NCI-H1436 (cell line): Measurements from ENCODE around the gene MUC6.
"Not testable (repeated sequence)": the region's sequence is repeated elsewhere in the genome, so short reads cannot be mapped to it uniquely, and the experiment has no call there.

ENCODE experiments used
- DNase-seq: peaks from one replicate; lab custom pipeline; 2025; lab: John Stamatoyannopoulos, UW

The MUC6 gene

DNA sequence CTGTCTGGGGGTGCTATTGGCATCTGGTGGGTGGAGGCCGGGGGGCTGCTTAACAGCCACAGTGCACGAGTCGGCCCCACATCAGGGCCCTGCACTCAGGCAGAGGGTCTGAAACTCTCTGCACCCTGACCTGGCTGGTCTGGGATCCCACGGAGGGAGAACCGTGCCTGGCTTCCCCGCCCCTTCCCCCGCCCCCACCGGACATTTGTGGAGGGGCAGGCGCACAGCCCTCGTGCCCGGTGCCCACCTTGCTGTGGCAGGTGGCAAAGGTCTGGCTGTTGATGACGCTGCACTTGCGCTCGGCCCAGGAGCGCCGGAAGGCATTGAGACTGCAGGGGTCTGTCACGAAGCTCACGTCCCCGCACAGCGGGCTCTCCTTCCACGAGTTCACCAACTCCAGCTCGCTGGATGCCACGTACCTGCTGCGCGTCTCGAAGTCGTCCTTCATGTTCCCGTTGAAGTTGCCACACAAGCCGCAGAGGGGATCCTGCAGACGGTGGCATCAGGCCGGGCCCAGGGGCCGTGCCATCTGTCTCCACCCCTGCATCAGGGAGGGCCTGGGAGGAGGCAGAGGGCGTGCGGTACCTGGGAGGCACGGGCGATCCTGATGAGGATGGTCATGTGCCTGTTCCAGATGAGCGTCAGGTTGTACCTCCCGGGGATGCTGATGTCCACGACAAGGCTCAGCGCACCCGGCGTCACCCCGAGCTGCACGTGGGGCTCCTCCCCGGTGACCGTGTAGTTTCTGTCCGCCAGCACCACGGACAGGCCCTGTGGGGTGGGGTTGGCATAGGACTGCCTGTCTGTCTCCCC is 11.7 kb downstream of the MUC6 start:
- no peak for DNase-seq

- no peak for DNase-seq
Measured at GRCh38 chr11:1023811-1024596, 12.5 kb downstream of the MUC6 start.

GRCh38 chr11:1022908-1023810 is 13.4 kb downstream of the MUC6 start:
- DNase-seq: no peak

- no peak for DNase-seq
Measured at GRCh38 chr11:1022411-1022810, 14.1 kb downstream of the MUC6 start.

DNA sequence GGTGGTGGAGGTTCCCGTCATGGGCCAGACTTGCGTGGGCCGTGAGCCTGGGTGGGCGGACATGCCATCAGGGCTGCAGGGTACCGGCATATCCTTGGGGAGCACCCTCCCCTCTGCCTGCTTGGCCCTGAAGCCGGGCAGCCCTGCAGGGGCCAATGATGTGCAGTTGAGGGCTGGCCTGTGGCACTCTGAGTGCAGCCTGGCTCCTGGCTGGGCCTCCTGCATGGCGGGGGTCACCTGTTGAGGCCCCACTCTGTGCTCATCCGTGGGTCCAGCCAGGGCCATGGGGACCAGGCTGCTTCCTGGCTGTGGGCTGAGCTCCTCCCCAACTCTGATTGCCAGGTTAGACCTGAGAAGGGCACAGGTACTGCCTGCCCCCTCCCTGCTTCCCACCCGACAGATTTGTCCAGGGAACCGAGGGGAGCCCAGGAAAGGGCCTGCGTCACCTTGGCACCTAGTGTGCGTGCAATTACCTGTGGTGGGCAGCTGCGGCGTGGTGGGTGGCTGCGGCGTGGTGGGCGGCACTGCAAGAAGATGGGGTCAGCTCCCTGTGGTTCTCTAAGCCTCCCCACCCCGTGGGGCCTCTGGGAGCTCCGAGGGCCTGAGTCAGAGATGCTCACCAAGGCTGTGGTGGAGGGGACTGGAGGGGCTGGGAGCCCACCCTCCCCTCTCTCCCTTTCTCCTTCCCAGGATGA is 16.2 kb downstream of the MUC6 start:
- DNase-seq: no peak

DNA sequence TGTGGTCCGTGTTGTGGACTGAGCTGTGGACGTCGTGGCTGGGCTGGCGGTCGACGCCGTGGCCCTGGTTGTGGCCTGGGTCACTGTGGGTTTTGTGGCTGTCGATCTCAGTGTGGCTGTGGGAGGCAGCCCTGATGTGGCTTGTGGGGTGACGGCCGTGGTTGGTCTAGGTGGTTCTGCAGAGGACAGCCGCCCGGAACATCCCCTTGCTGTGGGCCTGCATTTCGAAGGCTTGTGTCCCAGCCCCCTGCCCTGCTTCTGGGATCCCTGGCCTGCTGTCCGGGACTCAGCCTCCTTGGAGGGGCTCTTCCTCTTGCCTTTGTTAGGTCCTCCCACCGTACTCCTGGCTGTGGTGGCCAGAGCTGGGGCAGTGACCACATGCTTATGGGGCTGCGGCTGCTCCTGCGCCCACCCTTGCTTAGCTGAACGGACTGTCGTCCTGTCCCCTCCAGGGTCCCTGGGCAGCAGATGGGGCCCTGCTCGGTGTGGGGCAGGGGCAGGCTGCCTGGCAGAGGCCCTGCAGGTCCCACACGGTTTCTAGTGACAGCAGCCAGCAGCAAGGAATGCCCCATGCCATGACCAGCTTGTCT is 17.1 kb downstream of the MUC6 start:
- no peak for DNase-seq

GRCh38 chr11:1018091-1018490 is 18.4 kb downstream of the MUC6 start:
- DNase-seq: no peak

DNA sequence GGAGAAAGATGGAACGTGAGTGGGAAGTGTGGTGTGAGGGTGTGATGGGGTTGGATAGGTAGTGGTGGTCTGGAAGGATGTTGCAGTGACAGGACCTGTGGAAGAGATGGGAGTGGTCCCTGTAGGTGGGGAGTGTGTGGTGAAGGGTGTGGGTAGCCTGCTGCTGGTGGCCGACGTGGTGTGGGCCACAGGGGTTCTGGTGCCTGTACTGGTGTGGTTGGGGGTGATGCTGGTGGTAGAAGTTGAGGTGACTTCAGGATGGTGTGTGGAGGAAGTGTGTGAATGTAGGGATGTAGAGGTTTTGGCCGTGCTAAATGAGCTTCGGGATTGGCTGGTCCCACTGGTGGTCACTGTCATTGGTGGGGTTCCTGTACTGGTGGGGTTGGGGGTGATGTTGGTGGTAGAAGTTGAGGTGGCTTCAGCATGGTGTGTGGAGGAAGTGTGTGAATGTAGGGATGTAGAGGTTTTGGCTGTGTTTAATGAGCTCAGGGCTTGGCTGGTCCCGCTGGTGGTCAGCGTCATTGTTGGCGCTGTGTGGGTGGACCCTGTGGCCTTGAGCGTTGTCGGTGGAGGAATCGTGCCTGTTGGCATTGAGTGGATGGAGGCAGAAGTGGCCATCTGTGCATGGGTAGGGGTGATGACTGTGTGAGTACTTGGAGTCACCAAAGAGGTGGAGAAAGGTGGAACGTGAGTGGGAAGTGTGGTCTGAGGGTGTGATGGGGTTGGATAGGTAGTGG is 19.1 kb downstream of the MUC6 start:
- DNase-seq: no peak

DNA sequence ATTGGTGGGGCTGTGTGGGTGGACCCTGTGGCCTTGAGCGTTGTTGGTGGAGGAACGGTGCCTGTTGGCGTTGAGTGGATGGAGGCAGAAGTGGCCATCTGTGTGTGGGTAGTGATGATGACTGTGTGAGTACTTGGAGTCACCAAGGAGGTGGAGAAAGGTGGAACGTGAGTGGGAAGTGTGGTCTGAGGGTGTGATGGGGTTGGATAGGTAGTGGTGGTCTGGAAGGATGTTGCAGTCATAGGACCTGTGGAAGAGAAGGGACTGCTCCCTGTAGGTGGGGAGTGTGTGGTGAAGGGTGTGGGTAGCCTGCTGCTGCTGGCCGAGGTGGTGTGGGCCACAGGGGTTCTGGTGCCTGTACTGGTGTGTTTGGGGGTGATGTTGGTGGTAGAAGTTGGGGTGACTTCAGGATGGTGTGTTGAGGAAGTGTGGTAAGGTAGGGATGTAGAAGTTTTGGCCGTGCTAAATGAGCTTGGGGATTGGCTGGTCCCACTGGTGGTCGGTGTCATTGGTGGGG is 19.9 kb downstream of the MUC6 start:
- DNase-seq: not testable (repeated sequence)

GRCh38 chr11:1015826-1016545 is 20.5 kb downstream of the MUC6 start:
- no peak for DNase-seq

DNA sequence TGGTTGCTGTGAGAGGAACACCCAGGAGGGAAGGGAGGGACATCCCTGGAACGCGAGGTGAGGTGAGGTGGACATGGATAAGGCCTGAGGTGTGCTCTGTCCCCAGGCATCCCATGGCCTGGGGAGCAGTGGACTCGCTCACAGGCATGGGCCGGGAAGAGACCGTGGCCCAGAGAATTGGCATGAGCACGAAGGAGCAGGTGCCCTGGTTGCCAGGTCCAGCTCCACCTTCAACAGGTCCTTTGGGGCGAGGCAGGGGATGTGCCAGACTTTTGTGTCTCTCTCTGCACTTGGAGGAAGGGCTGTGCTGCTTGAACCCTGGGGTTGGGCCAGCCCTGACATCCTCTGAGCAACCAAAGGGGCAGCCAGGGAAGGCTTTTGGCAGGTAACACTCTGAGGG is 21.5 kb downstream of the MUC6 start:
- DNase-seq: no peak

GRCh38 chr11:1014276-1014675 is 22.2 kb downstream of the MUC6 start:
- no peak for DNase-seq

GRCh38 chr11:1013631-1013935 is 22.9 kb downstream of the MUC6 start:
- DNase-seq: no peak

DNA sequence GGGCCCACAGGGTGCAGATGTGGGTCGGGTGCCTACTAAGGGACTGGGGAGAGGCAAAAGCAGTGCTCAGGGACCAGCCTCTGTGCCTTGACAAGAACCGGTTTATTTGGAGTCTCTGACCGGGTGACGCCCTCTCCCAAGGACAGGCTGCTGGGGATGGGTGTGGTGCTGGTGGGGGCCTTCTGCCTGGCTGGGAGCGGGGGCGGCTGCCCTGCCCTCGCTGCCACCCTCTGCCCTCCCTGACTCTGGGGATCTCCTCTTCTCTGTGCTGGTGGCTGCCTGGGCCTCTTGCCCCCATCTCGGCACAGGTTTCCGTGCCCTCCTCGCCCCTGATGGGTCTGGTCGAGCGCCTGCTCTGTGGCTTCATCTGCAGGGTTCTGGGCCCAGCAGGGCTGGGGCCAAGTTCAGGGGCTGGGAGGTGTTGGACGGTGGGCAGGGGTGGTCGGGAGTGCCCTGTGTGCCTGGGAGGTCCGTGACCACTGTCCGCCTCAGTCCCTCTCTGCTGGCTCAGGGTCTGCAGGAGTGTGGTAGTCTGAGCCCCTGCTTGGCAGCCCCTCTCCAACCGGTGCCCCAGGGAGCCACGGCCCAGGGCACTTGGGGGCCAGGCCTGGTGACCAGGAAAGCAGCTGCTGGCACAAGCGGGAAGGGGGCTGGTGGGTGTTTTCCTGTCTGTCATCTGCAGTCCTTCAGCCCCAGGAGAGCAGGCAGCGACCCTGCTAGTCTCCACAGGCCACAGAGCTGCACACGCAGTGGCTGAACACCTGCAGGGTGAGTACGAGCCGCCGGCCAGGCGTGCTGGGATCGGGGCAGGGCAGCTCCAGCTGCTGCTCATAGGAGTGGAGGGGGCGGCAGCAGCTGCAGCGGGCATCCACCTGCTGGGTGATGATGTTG is 23.5 kb downstream of the MUC6 start:
- no peak for DNase-seq

- no peak for DNase-seq
Measured at GRCh38 chr11:1012291-1012690, 24.2 kb downstream of the MUC6 start.

DNA sequence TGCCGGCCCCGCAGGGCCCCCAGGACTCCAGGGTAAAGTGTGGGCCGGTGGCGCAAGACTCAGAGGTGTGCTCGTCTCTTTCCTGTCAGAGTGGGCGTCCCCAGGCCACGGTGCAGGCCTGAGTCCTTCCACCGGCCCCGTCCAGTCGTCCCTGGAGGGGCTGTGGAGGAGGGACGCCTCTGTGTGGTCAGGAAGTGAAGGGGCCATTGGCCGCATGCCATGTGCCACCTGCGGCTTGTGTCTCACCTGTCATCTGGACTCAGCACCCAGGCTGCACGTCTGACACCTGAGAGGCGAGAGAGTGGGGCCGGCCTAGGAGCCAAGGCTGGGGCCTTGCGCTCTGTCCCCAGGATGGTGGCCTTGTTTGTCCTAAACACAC is 25.2 kb downstream of the MUC6 start:
- no peak for DNase-seq

DNA sequence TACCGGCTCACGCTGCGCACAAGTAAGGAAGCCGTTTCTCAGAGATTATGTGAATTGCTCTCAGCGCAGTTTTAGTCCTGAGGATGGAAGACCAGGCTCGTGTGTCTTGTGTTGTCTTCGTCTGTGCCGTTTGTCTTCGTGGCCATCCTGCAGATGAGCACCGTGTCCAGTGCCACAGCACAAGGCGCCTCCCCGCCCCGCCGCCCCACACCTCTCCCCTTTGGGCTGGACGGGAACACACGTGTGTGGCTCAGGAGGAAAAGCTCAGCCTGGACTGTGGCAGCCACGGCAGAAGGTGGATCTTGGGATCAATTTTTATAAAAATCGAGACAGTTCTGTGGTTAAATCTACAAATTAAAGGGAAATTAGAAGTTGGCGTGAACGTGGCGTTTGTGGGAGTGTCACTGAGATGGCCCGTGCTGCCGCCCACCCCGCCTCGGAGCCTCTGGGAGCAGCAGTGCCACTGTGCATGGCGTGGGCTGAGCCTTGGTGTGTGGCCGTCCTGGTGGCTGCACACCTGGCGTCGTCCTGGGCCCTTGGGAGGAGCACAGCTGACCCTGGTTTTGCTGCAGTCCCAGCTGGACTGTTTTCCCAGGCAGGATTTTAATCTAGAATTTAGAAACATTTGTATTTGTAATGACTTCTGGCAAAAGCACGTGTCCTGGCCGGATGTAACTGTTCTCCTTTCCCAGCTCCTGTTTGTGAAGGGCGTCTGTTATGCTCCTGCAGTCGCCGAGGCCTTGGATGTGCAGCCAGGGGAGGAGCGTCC is 25.8 kb downstream of the MUC6 start:
- DNase-seq: no peak

DNA sequence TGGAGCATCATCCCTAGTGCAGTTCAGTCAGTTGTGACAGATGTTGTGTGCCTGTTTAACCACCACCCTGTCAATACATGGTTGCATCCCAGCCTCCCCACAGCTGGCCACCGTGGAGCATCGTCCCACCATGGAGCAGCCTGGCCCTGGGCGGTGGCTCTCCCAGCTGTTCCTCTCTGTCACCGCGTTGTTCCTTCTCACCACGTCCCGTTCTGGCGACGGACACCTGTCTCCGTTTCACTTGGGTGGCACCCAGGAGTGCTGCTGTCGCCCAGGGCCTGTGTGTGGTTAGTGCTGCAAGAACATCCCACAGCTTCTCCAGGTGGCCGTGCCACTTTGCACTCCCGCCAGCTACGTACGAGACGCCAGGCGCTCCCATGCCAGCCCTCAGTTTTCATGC is 26.5 kb downstream of the MUC6 start:
- no peak for DNase-seq
